NT2/D1 (cell line): ENCODE results near the gene HAPLN2.

Experiments used
- SUZ12 ChIP-seq: IDR thresholded peaks from 2 replicates; pipeline ENCODE4 v1.6.1; 2011; ENCODE audit not compliant: insufficient read length, insufficient read depth; ENCODE audit errors: extremely low read depth
- YY1 ChIP-seq: IDR thresholded peaks from 2 replicates; pipeline ENCODE4 v1.6.1; 2011; ENCODE audit not compliant: insufficient read length, insufficient read depth
- ZNF274 ChIP-seq: IDR thresholded peaks from 2 replicates; pipeline ENCODE4 v1.6.1; 2011; ENCODE audit warnings: mild to moderate bottlenecking, low read depth, low read length

DNA sequence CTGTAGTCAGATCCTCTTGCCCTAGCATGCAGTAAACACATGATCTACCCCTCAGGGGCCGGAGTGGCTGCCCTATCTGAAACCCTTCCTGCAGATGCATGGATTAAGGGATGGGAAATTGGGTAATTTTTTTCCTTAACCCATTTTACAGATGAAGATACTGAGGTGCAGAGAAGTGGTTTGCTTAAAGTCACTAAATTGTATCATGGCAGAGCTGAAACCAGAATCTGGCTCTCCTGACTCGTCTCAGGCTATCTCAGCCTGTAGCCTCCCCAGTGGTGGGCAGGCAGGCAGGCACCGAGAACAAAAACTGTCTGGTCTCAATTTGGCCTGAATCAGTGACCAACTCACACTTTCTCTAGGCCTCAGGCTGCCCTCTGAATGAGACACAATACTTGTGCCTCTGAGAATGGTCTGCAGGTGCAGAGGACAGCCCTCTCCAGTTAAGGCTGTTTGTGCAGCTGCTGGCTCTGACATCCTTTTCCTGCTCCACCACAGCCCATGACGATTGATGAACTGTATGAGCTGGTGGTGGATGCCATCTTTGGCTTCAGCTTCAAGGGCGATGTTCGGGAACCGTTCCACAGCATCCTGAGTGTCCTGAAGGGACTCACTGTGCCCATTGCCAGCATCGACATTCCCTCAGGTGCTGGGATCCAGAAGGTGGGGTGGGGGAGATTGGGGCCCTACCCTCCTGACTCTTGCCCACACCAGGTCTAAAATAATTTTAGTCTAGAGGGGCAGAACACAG lies 26.1 kb upstream of the HAPLN2 start:
- no peak for TF ChIP-seq YY1
- no peak for TF ChIP-seq ZNF274
- no peak for TF ChIP-seq SUZ12
